Motor neuron (in vitro differentiated cells): ENCODE data around the gene ADGRL3. TPM values are rescaled to one million over a fixed set of nuclear protein-coding genes. Genes with fewer than 3 reads are reported as not detected.
A peak's percentile ranks its signal among the peaks of the same experiment; 100 is the strongest.

Experiments used
- ATAC-seq, 8 experiments: fragments of 200-7000 bp; cut with Tn5 transposase; replicated peaks in 6 of 8; 2 replicates each; pipeline ENCODE4 v1.8.0; 2021; ENCODE audit warnings: mild to moderate bottlenecking in 8 of 8, moderate library complexity in 8 of 8
- H3K27ac ChIP-seq, 2 donors: fragments of 250-450 bp; sonication (Bioruptor Pico); 2 replicates each; pipeline ENCODE4 v1.9.0; 2021; ENCODE audit warnings: antibody characterized with exemption in 2 of 2, mild to moderate bottlenecking in 2 of 2, moderate library complexity in 1 of 2
- H3K4me1 ChIP-seq, 2 donors: fragments of 250-450 bp; sonication (Bioruptor Pico); replicated peaks in 1 of 2; 2 replicates each; pipeline ENCODE4 v1.6.1; 2021; ENCODE audit warnings: antibody characterized with exemption in 2 of 2, mild to moderate bottlenecking in 2 of 2, moderate library complexity in 1 of 2
- H3K4me3 ChIP-seq, 5 donors: fragments of 250-450 bp; sonication (Bioruptor Pico); 2 replicates each; pipeline ENCODE4 v1.9.0; 2021; ENCODE audit warnings: antibody characterized with exemption in 5 of 5, mild to moderate bottlenecking in 5 of 5, moderate library complexity in 4 of 5
- WGBS, 10 experiments: fragments of 450-650 bp; shearing (Covaris generic); methylation state at CpG; one replicate each; pipeline ENCODE4 v1.0.0; 2022; 5-methylcytosine and 5-hydroxymethylcytosine counted together
- in situ Hi-C, 9 experiments: fragments of 400-800 bp; cut with MboI; loops; one replicate each; pipeline ENCODE4 v1.15.0; 2021; ENCODE audit warnings: low sequenced_read_pairs in 9 of 9, low pct_unique_long_range_greater_than_20kb in 2 of 9; ENCODE audit not compliant: unreplicated experiment in 9 of 9
- total RNA-seq, 8 experiments: library from RNA; unstranded; fragments of 300-600 nt; gene quantifications; 2 replicates each; pipeline versions ENCODE4 v1.2.3 to v1.2.4, GENCODE V29; 2022

Gene ADGRL3
- total RNA-seq, 8 experiments from 2014 or later, result 0.15 to 117 (median 70.8) TPM

- no peak for ATAC-seq
- in situ Hi-C loops, result no loop called here
- 0 to 100% (median 81%) methylated on average over 1 of the region's 1 CpG for WGBS, 10 experiments
- no peak overlapping the region for H3K4me3 ChIP-seq
- no peak overlapping the region for H3K27ac ChIP-seq
- H3K4me1 ChIP-seq, result no peaks in the 10 kb centered on the region
These were observed 383.6 kb downstream of the ADGRL3 start for GRCh38 chr4:61583696-61584095.

GRCh38 chr4:61588621-61589402 lies 388.7 kb downstream of the ADGRL3 start:
- in situ Hi-C loops, result no loop called here
- H3K4me3 ChIP-seq, result no peak overlapping the region
- no peaks in the 10 kb centered on the region for H3K4me1 ChIP-seq
- WGBS, 10 experiments, result 0 to 100% (median 88%) methylated on average over 2 to 5 of the region's 5 CpGs
- no peak overlapping the region for H3K27ac ChIP-seq
- peak in 1 of 8 experiments; percentile 52 for ATAC-seq

GRCh38 chr4:61590881-61591280 lies 390.8 kb downstream of the ADGRL3 start:
- H3K4me1 ChIP-seq, result no peaks in the 10 kb centered on the region
- WGBS, 10 experiments, result 16 to 97% (median 81%) methylated on average over 1 to 5 of the region's 5 CpGs; no CpG with 5 or more reads in 1 of the 10 experiments
- H3K4me3 ChIP-seq, result no peak overlapping the region
- no peak overlapping the region for H3K27ac ChIP-seq
- in situ Hi-C loops, result no loop called here
- ATAC-seq, result no peak

- no peak for ATAC-seq
- in situ Hi-C loops, result no loop called here
- Histone ChIP-seq H3K4me3 (no peak overlapping the region), H3K4me1 (no peaks in the 10 kb centered on the region), H3K27ac (no peak overlapping the region)
- 20 to 100% (median 93%) methylated on average over 3 to 5 of the region's 5 CpGs for WGBS, 10 experiments
These were observed 396.6 kb downstream of the ADGRL3 start for GRCh38 chr4:61596606-61597340.

GRCh38 chr4:61603086-61603485 lies 403.0 kb downstream of the ADGRL3 start:
- Histone ChIP-seq H3K4me1 (no peaks in the 10 kb centered on the region), H3K27ac (no peak overlapping the region), H3K4me3 (no peak overlapping the region)
- 17 to 100% (median 90%) methylated on average over 2 to 3 of the region's 3 CpGs; no CpG with 5 or more reads in 1 of the 10 experiments for WGBS, 10 experiments
- in situ Hi-C loops, result no loop called here
- ATAC-seq, result no peak

GRCh38 chr4:61604054-61604453 lies 403.9 kb downstream of the ADGRL3 start:
- WGBS, 10 experiments, result 0 to 100% (median 81%) methylated on average over 1 to 2 of the region's 2 CpGs; no CpG with 5 or more reads in 3 of the 10 experiments

GRCh38 chr4:61605984-61606383 lies 405.9 kb downstream of the ADGRL3 start:
- Histone ChIP-seq H3K4me1 (no peaks in the 10 kb centered on the region), H3K27ac (no peak overlapping the region), H3K4me3 (no peak overlapping the region)
- no peak for ATAC-seq
- in situ Hi-C loops, result no loop called here

More at GRCh38 chr4:61604054-61604453, 403.9 kb downstream of the ADGRL3 start:
- in situ Hi-C loops, result no loop called here
- no peak for ATAC-seq
- no peak overlapping the region for H3K27ac ChIP-seq
- H3K4me3 ChIP-seq, result no peak overlapping the region
- H3K4me1 ChIP-seq, result no peaks in the 10 kb centered on the region

GRCh38 chr4:61614231-61614630 lies 414.1 kb downstream of the ADGRL3 start:
- in situ Hi-C loops, result no loop called here
- Histone ChIP-seq H3K4me1 (no peaks in the 10 kb centered on the region), H3K4me3 (no peak overlapping the region), H3K27ac (no peak overlapping the region)
- no peak for ATAC-seq

GRCh38 chr4:61619528-61619927 lies 419.4 kb downstream of the ADGRL3 start:
- in situ Hi-C loops, result no loop called here
- Histone ChIP-seq H3K4me3 (no peak overlapping the region), H3K27ac (no peak overlapping the region), H3K4me1 (no peaks in the 10 kb centered on the region)
- 6 to 96% (median 73%) methylated on average over 1 to 4 of the region's 4 CpGs; no CpG with 5 or more reads in 1 of the 10 experiments for WGBS, 10 experiments
- ATAC-seq, result no peak

- in situ Hi-C loops, result no loop called here
- Histone ChIP-seq H3K27ac (no peak overlapping the region), H3K4me3 (no peak overlapping the region), H3K4me1 (no peaks in the 10 kb centered on the region)
- no peak for ATAC-seq
- 0 to 100% (median 75%) methylated on average over 1 of the region's 1 CpG; no CpG with 5 or more reads in 5 of the 10 experiments for WGBS, 10 experiments
These were observed 428.2 kb downstream of the ADGRL3 start for GRCh38 chr4:61628282-61628681.

- in situ Hi-C loops, result no loop called here
- WGBS, 10 experiments, result 0 to 100% (median 88%) methylated on average over 1 of the region's 1 CpG; no CpG with 5 or more reads in 4 of the 10 experiments
- Histone ChIP-seq H3K27ac (no peak overlapping the region), H3K4me3 (no peak overlapping the region), H3K4me1 (no peaks in the 10 kb centered on the region)
- ATAC-seq, result no peak
These were observed 428.6 kb downstream of the ADGRL3 start for GRCh38 chr4:61628727-61629126.

- H3K4me3 ChIP-seq, result no peak overlapping the region
- WGBS, 10 experiments, result 0 to 100% (median 49%) methylated on average over 1 to 2 of the region's 2 CpGs; no CpG with 5 or more reads in 4 of the 10 experiments
- no peak for ATAC-seq
- H3K4me1 ChIP-seq, result no peaks in the 10 kb centered on the region
- H3K27ac ChIP-seq, result no peak overlapping the region
- in situ Hi-C loops, result no loop called here
These were observed 430.4 kb downstream of the ADGRL3 start for GRCh38 chr4:61630548-61630947.

GRCh38 chr4:61638591-61638990 lies 438.5 kb downstream of the ADGRL3 start:
- ATAC-seq, result no peak
- Histone ChIP-seq H3K4me1 (no peaks in the 10 kb centered on the region), H3K27ac (no peak overlapping the region), H3K4me3 (no peak overlapping the region)
- in situ Hi-C loops, result no loop called here
- WGBS, 10 experiments, result 0 to 100% (median 40%) methylated on average over 1 of the region's 1 CpG; no CpG with 5 or more reads in 5 of the 10 experiments
